ENCODE results near the gene TNRC6B.

The TNRC6B gene

DNA sequence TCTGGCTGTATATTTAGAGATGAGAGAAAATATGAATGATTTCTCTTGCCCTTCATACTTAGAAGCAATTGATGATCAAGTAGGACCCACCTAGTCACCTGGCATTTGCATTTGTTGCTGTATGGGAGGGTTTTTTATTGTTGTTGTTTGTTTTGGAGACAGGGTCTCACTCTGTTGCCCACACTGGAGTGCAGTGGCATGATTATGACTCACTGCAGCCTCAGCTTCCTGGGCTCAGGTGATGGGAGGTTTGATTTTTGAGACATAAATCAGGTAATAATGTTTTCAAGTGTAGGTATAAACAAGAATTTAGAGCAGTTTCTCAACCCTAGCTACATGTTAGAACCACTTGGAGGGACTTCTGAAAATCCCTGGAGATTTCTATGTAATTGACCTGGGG is 63.0 kb downstream of the TNRC6B start:
- no peak for DNase-seq (ENCODE audit: low spot score)

DNA sequence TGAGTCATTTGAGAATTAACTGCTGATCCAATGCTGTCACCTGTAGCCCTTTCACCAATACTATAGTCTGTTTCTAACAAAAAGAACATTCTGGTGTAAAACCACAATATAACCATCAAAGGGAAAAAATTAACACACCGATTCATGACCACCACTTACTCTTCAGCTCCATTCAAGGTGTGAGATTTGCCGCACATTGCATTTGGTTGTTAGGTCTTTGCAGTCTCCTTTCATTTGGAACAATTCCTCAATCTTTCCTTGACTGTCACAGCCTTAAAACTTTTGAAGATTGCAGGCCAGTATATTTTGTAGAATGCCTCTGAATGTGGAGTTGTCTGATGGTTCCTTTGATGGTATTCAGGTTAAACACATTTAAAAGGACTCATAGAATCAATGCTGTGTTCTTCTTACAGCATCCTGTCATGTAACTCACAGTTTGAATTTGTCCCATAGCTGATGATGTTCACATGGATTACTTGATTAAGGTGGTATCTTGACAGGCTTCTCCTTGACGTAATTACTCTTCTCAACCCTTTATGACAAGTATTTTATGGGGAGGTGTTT is 63.6 kb downstream of the TNRC6B start:
- no peak for DNase-seq (ENCODE audit: low spot score)

DNA sequence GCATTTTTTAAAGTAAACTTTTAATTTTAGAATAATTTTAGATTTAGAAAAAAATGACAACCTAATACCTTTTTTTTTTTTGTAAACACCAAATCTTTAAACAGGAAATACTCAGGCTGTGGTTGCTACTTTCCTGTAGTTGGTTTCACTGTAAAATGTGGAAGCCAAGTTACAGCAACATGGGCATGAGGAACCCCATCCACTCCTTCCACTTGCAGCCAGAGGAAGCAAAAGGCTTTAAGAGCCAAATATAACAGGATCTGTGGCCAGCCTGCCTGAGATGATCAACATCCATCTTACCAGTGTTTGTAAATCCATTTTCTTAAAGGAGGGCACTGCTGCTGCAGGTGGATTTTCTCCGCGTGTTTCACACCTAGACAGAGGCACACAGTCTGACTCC is 66.2 kb downstream of the TNRC6B start:
- peak; percentile 8 for DNase-seq (ENCODE audit: low spot score)

DNA sequence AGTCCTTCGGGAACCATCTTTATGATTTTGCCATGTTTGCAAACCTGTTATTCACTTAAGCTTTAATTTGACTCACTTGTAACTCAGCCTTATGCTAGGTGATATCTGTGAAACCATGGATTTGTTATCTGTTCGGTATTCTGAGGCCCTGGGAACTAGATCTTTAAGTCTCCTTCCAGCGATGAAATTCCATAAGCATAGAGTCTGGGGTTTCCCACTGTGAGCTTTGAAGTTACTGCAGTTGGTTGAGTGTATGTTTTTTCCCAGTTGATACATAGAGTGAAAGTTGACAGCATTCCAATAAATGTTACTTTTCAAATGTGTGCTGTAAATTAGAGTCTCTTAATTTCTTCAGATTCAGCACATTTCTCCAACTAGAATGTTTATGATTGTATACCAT is 66.9 kb downstream of the TNRC6B start:
- DNase-seq (ENCODE audit: low spot score) = no peak

DNA sequence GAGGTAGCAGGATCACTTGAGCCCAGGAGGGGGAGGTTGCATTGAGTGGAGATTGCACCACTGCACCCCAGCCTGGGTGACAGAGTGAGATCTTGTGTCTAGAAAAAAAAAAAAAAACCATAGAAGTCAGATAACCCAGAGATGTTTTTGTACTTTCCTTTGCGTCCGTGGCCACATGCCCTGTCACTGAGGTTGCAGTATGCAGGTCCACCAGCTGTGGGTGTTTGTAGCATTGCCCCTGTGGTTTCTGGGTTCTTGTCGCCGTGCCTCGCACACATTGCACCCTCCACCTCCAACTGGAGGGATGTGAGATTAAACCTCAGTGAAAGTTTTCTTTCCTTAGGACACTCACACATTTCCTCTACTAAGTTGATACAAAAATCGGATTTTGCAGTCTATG is 70.3 kb downstream of the TNRC6B start:
- DNase-seq (ENCODE audit: low spot score) = no peak

DNA sequence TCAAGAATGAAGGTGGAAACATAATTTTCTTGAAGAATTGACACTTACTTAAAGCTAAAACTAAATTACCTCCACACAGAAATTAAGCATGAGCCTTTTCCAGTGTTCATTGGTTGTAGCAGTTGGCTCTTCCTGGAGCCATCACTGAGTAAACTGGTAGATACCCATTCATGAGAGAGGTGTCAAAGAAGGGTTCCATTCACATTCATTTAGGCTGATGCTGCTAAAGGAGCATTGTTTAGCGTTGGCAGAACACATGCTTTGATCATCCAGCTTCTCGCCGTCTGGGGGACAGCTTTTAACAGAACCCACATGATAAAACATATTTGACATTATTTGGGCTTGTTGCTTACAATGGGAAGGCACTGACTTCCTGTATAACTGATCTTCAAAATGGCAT is 71.6 kb downstream of the TNRC6B start:
- DNase-seq (ENCODE audit: low spot score) = peak; percentile 12

DNA sequence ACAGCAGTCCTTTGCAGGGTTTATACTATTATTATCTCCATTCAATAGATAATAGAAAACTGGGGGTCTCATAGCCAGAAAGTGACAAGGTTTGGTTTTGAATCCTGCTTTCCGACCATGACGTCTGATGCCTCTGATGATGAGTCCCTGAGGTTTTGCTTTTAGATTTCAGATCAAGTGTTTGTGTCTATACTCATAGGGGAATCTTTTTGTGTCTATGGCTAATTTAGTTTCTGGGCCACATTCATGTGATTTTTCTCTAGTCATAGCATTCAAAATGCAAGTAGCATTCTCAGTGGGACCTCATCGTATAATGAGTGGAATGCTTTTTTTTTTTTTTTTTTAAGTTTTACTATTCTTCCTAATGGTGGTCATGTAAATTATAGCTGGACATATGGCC is 72.9 kb downstream of the TNRC6B start:
- DNase-seq (ENCODE audit: low spot score) = no peak

DNA sequence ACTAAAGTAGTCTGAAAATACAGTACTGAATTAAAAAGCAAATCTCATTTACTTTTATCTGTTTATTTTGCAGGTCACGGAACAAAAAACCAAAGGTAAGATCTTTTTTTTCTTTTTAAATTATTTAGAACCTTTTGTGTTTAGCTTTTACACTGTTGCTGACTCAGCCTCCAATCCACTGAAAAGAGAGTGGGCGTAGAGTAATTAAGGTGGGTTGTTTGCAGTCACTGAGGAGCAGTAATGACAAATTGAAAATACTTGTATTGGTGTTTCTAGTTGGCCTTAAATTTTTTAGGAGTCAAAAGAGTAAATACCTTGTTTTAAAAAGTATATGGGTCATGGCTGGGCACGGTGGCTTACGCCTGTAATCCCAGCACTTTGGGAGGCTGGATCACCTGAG is 73.4 kb downstream of the TNRC6B start:
- DNase-seq (ENCODE audit: low spot score) = no peak

DNA sequence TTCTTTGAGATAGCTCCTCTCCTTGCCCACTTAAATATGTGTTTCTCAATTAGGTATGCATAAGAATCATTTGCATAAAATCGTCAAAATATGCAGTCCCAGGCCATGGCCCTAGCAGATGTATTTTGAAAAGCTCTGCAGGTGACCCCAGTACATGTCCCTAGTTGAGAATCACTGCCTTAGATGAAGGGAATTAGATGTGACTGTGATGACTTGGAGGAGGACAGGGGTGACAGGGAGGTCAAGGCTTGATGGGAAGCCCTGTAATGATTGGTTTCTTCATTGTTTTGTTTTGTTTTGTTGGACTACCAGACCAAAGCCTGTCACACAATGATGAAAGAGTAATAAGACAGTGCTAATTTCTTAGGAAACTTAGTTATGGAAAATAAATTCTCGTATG is 74.4 kb downstream of the TNRC6B start:
- no peak for DNase-seq (ENCODE audit: low spot score)

DNA sequence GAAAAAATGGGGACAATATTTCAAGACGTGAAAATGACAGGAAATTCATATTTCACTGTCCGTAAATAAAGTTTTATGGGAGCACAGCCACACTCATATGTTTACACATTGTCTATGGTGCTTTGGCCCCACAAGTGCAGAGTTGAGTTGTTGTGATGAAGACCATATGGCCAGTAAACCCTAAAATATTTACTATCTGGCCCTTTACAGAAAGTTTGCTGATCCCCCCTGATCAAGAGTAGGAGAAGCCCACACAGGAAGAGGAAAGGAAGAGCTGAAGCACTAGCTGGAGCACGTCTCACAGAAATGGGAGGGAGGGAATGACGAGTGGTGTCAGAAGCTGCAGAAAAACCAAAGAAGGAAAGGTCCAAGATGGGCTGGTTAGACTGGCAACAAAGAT is 78.8 kb downstream of the TNRC6B start:
- DNase-seq (ENCODE audit: low spot score) = no peak

DNA sequence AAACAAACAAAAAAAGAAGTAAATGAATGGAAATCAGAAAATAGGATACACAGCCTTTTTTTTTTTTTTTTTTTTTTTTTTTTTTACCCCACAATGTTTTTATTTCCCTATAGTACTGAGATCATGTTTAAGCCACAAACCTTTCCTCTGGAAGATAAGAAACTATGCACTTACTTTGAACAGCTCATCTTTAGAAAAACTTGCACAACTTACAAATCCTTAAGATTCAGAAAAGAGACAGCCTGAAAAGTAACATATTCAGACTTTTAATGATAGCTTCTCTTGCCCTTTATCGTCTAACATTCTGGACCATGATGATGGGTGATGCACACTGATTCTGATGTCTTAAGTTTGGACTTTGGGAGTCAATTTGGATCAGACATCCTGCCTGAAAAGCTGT is 80.3 kb downstream of the TNRC6B start:
- DNase-seq (ENCODE audit: low spot score) = no peak

DNA sequence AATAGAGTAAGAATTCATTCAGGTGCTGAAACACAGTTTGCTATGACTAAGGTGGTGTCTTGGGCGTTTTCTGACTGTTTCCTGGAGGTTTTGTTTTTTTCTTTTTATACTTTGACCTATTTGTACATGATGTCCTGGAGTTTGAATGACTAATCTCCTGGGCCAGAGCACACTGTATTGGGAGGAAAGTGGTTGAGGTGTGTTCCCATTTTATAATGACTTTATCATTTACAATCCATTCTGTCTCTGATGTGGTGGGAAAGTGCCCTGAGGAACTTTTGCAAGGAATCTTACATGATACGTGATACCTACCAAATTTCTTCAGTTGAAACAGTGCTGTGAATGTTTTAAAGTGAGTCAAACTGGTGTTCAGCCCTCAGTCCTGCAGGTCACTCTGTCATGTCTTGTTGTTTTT is 80.8 kb downstream of the TNRC6B start:
- no peak for DNase-seq (ENCODE audit: low spot score)

DNA sequence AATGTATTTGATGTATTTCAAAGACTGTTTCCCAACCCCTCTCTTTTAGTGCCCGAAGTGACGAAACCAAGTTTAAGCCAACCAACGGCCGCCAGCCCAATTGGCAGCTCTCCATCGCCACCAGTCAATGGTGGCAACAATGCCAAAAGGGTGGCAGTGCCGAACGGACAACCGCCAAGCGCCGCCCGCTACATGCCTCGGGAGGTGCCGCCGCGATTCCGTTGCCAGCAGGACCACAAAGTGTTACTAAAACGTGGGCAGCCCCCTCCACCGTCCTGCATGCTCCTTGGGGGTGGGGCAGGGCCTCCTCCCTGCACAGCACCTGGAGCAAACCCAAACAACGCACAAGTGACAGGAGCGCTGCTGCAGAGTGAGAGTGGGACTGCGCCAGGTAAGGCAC is 84.1 kb downstream of the TNRC6B start:
- DNase-seq (ENCODE audit: low spot score) = no peak

DNA sequence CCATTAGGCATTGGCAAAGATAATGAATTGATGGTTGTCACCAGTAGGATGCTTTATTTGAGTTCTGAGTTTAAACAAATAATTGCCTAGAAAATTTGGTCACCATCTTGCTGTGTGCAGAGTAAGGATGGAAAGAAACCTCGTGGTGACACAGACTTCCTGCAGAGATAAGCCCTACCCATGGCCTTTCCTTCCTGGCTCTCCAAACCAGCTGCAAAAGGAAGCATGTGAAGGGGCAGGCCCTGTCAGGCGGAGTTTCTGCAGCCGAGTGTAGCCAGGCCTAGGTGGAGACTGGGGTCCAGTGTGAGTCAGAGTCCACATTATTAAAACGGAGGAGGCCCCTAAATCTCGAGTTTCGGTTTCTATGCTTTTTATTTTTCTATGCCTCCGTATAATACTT is 85.5 kb downstream of the TNRC6B start:
- no peak for DNase-seq (ENCODE audit: low spot score)

DNA sequence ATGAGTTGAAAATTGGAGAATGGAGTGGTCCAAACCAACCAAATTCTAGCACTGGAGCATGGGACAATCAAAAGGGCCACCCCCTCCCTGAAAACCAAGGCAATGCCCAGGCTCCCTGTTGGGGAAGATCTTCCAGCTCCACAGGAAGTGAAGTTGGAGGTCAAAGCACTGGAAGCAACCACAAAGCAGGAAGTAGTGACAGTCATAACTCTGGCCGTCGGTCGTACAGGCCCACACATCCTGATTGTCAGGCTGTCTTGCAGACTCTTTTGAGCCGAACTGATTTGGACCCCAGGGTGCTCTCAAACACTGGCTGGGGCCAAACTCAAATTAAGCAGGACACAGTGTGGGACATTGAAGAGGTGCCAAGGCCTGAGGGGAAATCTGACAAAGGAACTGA is 88.1 kb downstream of the TNRC6B start:
- no peak for DNase-seq (ENCODE audit: low spot score)

DNA sequence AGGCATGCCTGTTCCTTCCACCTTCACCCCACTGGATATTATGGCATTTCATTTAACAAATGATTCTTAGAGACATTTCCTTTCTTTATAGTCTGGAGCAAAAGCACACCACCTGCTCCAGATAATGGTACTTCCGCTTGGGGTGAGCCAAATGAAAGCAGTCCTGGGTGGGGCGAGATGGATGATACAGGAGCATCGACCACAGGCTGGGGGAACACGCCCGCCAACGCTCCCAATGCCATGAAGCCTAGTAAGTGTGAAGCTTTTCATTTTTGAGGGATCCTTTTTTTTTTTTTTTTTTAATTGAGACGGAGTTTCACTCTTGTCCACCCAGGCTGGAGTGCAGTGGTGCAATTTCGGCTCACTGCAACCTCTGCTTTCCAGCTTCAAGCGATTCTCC is 92.3 kb downstream of the TNRC6B start:
- DNase-seq (ENCODE audit: low spot score) = no peak

DNA sequence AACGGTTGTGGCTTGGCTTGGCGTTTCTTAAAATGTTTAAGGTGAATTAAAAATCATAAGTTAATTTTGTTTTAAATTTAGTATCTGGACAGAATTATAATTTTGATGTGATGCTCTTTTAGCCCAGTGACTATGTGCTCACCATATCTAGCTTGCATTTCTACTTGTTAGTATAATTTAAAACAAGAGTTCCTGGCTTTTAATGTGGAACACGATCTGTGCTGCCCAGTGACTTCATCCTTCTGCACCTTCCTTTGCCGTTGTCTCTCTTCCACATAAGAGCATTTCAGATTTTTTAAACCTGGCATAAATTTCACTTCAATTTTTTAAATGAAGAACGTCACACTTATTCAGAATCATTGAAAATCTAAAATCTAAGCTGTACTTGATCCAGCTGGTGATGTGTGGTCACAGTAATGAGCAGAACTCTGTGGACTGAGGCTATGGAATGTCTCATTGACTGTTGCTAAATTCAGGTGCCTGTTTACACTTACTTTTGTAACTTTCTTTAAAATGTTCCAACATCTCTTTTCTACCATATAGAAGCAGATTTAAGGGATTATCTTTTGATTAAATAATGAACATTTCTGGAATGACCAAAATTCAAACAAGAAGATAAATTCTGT is 93.1 kb downstream of the TNRC6B start:
- DNase-seq (ENCODE audit: low spot score) = no peak

DNA sequence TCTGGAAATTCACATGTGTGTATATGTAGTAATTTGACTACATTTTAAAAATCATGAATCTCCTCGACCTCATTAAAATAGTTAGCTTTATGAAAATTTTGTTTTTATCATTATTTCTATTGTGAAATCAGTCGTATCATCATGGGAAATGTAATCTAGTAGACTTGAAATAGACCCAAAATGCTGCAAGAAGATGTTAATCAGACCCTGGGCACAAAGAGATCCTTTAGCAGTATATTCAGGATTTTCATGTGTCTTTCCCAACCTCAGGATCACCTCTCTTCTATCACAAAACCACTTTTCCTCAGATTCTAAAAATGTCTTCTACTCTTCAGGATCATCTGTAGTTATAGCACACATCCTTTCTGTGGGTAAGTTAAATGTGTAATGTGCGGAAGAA is 93.7 kb downstream of the TNRC6B start:
- no peak for DNase-seq (ENCODE audit: low spot score)

DNA sequence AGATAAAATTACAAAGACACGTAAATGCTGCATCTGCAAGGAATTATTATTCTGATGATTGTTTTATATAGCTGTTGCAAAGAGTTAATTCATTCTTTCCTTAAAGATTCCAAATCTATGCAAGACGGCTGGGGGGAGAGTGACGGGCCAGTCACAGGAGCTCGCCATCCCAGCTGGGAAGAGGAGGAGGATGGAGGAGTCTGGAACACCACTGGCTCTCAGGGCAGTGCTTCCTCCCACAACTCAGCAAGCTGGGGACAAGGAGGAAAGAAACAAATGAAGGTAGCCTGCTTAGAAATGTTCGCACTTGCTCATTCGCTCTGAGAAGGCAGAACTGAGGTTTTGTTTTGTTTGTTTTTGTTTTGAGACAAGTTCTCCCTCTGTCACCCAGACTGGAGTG is 95.6 kb downstream of the TNRC6B start:
- no peak for DNase-seq (ENCODE audit: low spot score)

DNA sequence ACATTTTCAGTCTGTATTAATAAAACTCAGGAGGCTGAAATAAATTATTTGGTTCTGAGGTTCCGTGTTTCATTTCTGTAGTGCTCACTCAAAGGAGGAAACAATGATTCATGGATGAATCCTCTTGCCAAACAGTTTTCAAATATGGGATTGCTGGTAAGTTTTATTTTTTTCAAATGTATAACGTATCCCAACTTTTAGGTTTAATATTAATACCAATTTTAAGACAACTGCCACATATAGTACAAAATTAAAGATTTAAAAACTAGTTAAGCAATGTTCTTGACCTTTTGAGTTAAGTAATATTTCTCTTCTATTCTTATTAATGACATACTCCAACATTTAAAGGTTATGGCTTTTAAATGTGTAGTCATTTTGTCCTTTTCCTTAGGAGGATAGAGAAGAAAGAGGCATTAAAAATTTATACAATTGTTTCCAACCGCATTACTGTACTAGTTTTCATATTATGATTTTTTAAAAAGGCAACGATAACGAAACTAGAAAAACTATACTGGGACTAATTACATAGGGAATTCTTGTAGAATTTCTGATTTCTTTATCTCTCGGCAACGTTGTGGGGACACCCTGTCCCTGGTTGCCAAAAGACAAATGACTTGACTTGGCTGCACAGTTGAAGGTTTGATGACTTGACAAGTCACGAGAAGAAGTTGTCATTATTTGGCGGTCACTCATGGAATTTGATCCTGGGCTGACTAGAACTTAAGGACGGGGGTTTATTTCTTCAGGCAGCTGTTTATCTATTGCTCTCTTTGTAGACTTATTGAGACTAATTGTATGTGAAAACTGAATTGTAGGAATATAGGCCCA is 99.5 kb downstream of the TNRC6B start:
- DNase-seq (ENCODE audit: low spot score) = no peak

DNA sequence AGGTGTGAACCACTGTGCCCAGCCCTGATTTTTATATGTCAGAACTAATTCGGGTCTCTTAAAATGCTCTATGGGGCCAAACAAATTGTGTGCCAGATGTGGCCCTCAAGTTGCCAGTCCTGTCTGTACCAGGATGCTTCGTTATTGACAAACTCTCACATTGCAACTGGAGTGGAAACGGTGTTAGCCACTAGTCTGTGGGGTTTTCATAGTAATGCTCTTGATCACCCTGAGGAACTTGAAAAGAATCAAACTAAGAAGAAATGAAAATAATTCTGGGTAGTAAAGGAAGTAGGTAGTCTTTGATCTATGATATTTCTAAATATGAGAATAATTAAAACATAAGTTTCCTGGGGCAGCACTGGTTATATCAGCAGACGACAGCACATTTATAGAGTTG is 101.3 kb downstream of the TNRC6B start:
- DNase-seq (ENCODE audit: low spot score) = no peak

DNA sequence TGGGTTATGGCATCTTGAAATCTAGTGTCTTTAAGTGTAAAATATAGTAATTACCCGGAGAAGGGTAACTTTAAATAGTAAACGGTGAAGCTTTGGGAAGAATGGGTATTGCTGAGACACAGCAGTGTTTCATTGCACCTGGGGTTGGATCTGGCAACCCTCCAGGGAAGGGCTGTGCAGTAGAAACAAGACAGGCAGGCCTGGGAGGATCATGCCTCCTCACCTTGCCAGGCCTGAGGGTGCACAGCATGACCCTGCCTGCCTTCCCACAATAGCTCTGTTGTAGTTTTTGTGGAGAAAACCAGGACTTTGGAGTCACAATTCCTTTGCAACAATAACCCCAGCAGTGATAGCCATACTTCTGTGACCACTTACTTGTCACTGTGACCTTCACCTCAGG is 104.0 kb downstream of the TNRC6B start:
- DNase-seq (ENCODE audit: low spot score) = no peak

DNA sequence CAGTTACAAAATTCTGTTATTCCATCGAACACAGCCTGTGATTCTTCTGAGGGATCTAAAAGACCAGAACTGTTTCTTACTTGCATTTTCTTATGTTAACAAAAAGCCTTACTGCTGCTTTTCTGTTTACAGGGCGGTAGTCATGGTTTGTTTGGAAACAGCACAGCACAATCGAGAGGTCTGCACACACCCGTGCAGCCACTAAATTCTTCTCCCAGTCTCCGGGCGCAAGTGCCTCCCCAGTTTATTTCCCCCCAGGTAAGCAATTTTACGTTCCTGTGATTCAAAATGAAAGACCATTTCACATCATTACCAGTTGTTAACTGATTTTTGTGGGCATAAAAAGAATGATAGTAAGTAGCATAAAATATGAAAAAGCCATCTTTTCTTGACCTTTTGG is 107.8 kb downstream of the TNRC6B start:
- no peak for DNase-seq (ENCODE audit: low spot score)

DNA sequence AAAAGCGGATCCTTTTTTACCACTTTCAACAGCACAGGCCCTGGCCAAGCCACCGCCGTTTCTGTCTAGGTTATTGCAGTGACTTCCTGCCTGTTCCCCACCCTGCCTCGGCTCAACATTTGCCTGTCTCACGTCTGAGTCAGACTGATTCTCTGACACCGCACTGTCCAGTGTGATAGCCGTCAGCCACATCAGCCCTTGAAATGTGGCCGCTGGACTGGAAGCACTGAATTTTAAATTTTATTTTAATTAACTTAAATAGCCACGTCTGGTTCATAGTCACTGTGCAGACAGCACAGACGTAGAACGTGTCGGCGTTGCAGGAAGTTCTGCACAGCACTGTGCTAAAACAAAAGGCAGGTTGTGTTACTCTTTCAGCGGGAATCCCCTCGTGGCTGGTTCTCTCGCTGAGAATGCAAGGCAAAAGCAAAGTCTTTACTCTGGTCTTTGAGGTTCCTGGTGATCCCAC is 112.3 kb downstream of the TNRC6B start:
- no peak for DNase-seq (ENCODE audit: low spot score)

Data from globus pallidus (tissue), 1 donor.